HG02623 (cell line): ENCODE measurements around the gene CARS1.
"Not testable (repeated sequence)": the region's sequence is repeated elsewhere in the genome, so short reads cannot be mapped to it uniquely, and the experiment has no call there.

Source experiments
- ATAC-seq: cut with Tn5 transposase; IDR thresholded peaks from one replicate; pipeline ENCODE4 v1.9.1; 2021; ENCODE audit warnings: moderate library complexity; ENCODE audit not compliant: unreplicated experiment

CARS1 gene

GRCh38 chr11:3090096-3090901, 33.1 kb upstream of the CARS1 start:
- no peak for ATAC-seq

GRCh38 chr11:3089236-3090061, 32.2 kb upstream of the CARS1 start:
- no peak for ATAC-seq

- no peak for ATAC-seq
Observed at GRCh38 chr11:3088806-3089205, 31.6 kb upstream of the CARS1 start.

GRCh38 chr11:3087821-3088800, 30.9 kb upstream of the CARS1 start:
- no peak for ATAC-seq

- no peak for ATAC-seq
Observed at GRCh38 chr11:3087373-3087772, 30.1 kb upstream of the CARS1 start.

GRCh38 chr11:3086671-3087150, 29.5 kb upstream of the CARS1 start:
- no peak for ATAC-seq

- no peak for ATAC-seq
Observed at GRCh38 chr11:3086114-3086513, 28.9 kb upstream of the CARS1 start.

GRCh38 chr11:3085052-3085451, 27.8 kb upstream of the CARS1 start:
- no peak for ATAC-seq

GRCh38 chr11:3083321-3083720, 26.1 kb upstream of the CARS1 start:
- ATAC-seq, result no peak

- no peak for ATAC-seq
Observed at GRCh38 chr11:3081386-3081751, 24.1 kb upstream of the CARS1 start.

GRCh38 chr11:3080733-3081385, 23.6 kb upstream of the CARS1 start:
- no peak for ATAC-seq

GRCh38 chr11:3080104-3080503, 22.9 kb upstream of the CARS1 start:
- no peak for ATAC-seq

GRCh38 chr11:3077846-3078440, 20.7 kb upstream of the CARS1 start:
- no peak for ATAC-seq

- ATAC-seq, result no peak
Observed at GRCh38 chr11:3077189-3077836, 20.1 kb upstream of the CARS1 start.

- no peak for ATAC-seq
Observed at GRCh38 chr11:3074912-3075589, 17.8 kb upstream of the CARS1 start.

GRCh38 chr11:3073029-3073435, 15.8 kb upstream of the CARS1 start:
- ATAC-seq, result no peak

- no peak for ATAC-seq
Observed at GRCh38 chr11:3069425-3069824, 12.2 kb upstream of the CARS1 start.

GRCh38 chr11:3066308-3066707, 9.1 kb upstream of the CARS1 start:
- ATAC-seq, result not testable (repeated sequence)

GRCh38 chr11:3064709-3065108, 7.5 kb upstream of the CARS1 start:
- not testable (repeated sequence) for ATAC-seq
